GM10248 (cell line): ENCODE data around the gene PRRC2B.

Experiments used
- CTCF ChIA-PET: fragments of 300-600 bp; sonication (Branson Sonifier 250); formaldehyde crosslinking; extraction: SDS; loops from one replicate; lab custom pipeline; 2021; ENCODE audit warnings: antibody characterized with exemption; lab: Yijun Ruan, JAX
- POLR2A ChIA-PET: fragments of 350-650 bp; sonication (Branson Sonifier 250); formaldehyde crosslinking; extraction: SDS; loops from one replicate; lab custom pipeline; 2020; ENCODE audit warnings: antibody characterized with exemption; lab: Yijun Ruan, JAX
- DNase-seq: peaks from one replicate; pipeline ENCODE4 v3.0.0; 2012; ENCODE audit errors: extremely low spot score
- CTCF ChIP-seq: IDR thresholded peaks from 2 replicates; pipeline ENCODE4 v1.5.1; 2012; ENCODE audit warnings: mild to moderate bottlenecking, low read depth; ENCODE audit errors: extremely low read depth, missing control alignments, control extremely low read depth

PRRC2B gene

GRCh38 chr9:131402738-131403492, 9.0 kb downstream of the PRRC2B start:
- DNase-seq: no peak
- POLR2A ChIA-PET: interaction anchor here (0.6 kb wide), 1 partner anchor 9 kb away, joined by 3 read pairs; no protein-coding TSS in a partner anchor
- TF ChIP-seq CTCF: no peak
- CTCF ChIA-PET: no interaction called here

DNA sequence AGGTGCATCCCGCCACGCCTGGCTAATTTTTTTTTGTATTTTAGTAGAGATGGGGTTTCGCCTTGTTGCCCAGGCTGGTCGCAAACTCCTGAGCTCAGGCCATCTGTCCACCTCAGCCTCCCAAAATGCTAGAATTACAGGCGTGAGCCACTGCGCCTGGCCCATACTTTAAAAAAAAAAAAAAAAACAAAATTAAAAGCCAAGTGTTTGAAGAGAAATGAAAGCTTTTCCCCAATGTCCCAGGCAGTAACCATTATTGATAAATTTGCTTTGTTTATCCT, 9.5 kb downstream of the PRRC2B start:
- ChIA-PET POLR2A (no interaction called here), CTCF (no interaction called here)
- TF ChIP-seq CTCF: no peak
- DNase-seq: no peak

GRCh38 chr9:131404581-131404980, 10.7 kb downstream of the PRRC2B start:
- no peak for TF ChIP-seq CTCF
- CTCF ChIA-PET: interaction anchor here (1.6 to 1.8 kb wide), 3 partner anchors 8 to 72 kb away, joined by 4 to 6 read pairs (median 5); no protein-coding TSS in a partner anchor
- DNase-seq: no peak
- POLR2A ChIA-PET: interaction anchor here (0.8 kb wide), 1 partner anchor 35 kb away, joined by 6 read pairs; no protein-coding TSS in a partner anchor

DNA sequence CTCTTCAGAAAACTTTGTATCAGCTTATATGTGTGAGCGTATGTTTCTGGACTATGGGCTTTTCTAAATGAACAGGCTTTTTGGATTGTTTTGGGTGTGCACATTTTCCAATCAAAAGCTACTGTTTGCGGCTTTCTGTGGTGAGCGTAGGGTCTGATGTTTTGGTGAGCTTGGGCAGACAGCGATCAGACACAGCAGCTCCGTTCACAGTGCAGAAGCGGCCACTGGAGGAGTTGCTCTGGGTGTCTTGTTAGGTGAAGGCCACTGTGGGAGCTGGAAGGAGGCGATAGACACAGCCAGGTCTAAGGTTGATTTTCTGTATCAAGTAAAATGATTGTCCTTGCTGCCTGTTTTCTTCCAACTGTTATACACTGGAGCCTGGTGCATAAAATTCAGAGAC, 11.1 kb downstream of the PRRC2B start:
- no peak for DNase-seq
- ChIA-PET POLR2A (interaction anchor here (0.6 to 0.8 kb wide), 2 partner anchors 36 to 356 kb away, joined by 3 to 6 read pairs; no protein-coding TSS in a partner anchor), CTCF (interaction anchor here (0.7 to 1.8 kb wide), 6 partner anchors 8 to 94 kb away, joined by 3 to 6 read pairs (median 4); no protein-coding TSS in a partner anchor)
- TF ChIP-seq CTCF: no peak

DNA sequence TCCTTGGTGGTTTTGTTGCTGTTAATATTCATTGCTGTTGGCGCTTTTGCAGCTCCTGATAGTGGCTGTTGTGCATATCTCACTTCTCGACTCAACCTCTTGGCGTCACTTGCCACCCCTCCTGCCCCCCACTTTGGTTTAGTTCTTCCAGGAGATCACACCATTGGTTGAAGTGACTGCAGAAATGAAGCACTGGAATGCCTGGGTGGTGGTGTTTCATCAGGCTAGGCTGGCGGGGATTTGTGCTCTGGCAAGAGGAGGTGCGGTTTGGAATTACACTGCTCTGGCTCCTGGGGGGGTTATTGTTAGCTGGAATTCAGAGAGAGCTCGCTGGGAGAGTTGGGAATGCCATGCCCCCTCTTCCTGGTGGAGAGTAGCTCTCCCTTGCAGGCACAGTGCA, 11.5 kb downstream of the PRRC2B start:
- ChIA-PET POLR2A (interaction anchor here (0.6 to 1.2 kb wide), 4 partner anchors 8 to 356 kb away, joined by 3 to 8 read pairs (median 4); no protein-coding TSS in a partner anchor), CTCF (interaction anchor here (0.7 to 1.8 kb wide), 6 partner anchors 9 to 93 kb away, joined by 3 to 6 read pairs (median 4); no protein-coding TSS in a partner anchor)
- no peak for TF ChIP-seq CTCF
- no peak for DNase-seq

GRCh38 chr9:131405858-131406537, 12.1 kb downstream of the PRRC2B start:
- no peak for TF ChIP-seq CTCF
- ChIA-PET CTCF (interaction anchor here (0.9 to 1.8 kb wide), 5 partner anchors 9 to 93 kb away, joined by 3 to 6 read pairs (median 4); no protein-coding TSS in a partner anchor), POLR2A (interaction anchor here (0.6 to 1.2 kb wide), 3 partner anchors 9 to 355 kb away, joined by 3 to 8 read pairs (median 3); no protein-coding TSS in a partner anchor)
- DNase-seq: no peak
